ENCODE results near the gene FANCG.

Gene FANCG

GRCh38 chr9:35097573-35097972, 17.8 kb upstream of the FANCG start:
- Histone ChIP-seq H4K91ac (ENCODE audit: low read depth, low read length) (no peak overlapping the region), H3K79me1 (ENCODE audit: low read length) (peaks cover 7% of the 10 kb centered on the region), H3K27ac (ENCODE audit: low read depth, low read length) (no peak overlapping the region)

DNA sequence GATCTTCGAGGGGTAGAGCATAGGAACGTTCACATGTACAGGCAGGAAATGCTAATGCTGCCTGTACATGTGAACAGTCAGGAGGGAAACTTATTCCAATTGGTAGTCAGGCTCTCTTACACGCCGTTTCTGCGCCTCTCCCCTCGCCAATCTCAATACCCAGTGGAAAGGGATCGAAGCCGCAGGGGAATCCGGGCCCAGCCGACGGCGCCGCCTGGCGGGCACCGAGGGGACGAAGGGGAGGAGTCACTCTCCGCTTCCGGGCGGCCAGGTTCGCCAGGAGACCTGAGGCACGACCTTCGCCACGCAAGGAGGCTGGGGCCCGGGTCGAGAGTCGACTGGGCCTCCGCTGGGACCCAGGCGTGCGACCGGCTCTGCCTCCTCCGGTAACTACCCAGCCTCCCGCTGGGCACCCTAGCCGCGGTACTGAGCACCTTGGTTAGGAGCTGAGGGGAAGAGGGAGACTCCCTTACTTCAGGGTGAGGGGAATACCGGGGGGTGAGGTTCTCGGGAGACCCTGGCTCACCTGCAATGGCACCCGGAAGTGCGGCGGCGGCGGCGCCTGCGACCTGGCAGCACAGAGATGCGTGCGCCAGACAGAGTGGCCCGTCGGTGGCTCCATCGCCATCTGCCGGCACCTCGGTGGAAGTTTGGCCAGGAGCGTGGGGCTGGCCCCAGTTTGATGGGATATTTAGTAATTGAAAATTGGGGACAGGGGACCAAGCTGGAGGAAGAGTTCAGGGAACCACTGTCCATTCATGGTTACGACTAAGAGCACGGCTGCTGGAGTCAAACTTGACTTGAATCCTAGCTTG, 16.5 kb upstream of the FANCG start, which contains the start of gene PIGO:
PIGO (minus strand) TSS at position 557 of the 815 bp plus-strand sequence. CDS start 1,026 bp downstream, outside the sequence.
- Histone ChIP-seq H3K18ac (ENCODE audit: low read length) (peak within 1 kb of the TSS; percentile 98), H2BK5ac (ENCODE audit: low read depth, low read length, poor library complexity) (peak within 1 kb of the TSS; percentile 98), H3K4me2 (ENCODE audit: low read length) (peak within 1 kb of the TSS; percentile 66), H4K12ac (ENCODE audit: low read depth, low read length) (peak within 1 kb of the TSS; percentile 100), H3K9me3 (ENCODE audit: insufficient read depth, low read depth, low read length) (no peaks in the 10 kb centered on the region), H2AK5ac (ENCODE audit: low read length) (peak within 1 kb of the TSS; percentile 92), H2AFZ (ENCODE audit: insufficient read depth, low read length, poor library complexity) (peak within 1 kb of the TSS; percentile 99), H3K4me1 (ENCODE audit: control insufficient read depth in 1 of 2, insufficient read depth in 2 of 2, low read length in 2 of 2) (peaks cover 2 to 3% of the 10 kb centered on the region in 2 experiments), H3K27ac (ENCODE audit: low read depth, low read length) (peak within 1 kb of the TSS; percentile 97), H4K91ac (ENCODE audit: low read depth, low read length) (peak within 1 kb of the TSS; percentile 99), H3K36me3 (ENCODE audit: control insufficient read depth in 1 of 2, insufficient read depth in 2 of 2, low read length in 2 of 2) (peaks cover 31 to 39% of the 10 kb centered on the region in 2 experiments), H4K8ac (ENCODE audit: low read depth, low read length) (peak within 1 kb of the TSS; percentile 100), H2BK12ac (ENCODE audit: low read length) (no peak within 1 kb of the TSS), H3K79me1 (ENCODE audit: low read length) (peaks cover 6% of the 10 kb centered on the region), H3K23ac (ENCODE audit: low read length) (no peak within 1 kb of the TSS), H3K27me3 (ENCODE audit: insufficient read depth, low read length) (no peaks in the 10 kb centered on the region), H3K9ac (ENCODE audit: low read length) (peak within 1 kb of the TSS; percentile 96), H3K4ac (ENCODE audit: low read depth, low read length) (peak within 1 kb of the TSS; percentile 91), H2BK120ac (ENCODE audit: insufficient read depth, low read length, poor library complexity) (peak within 1 kb of the TSS; percentile 98), H3K14ac (ENCODE audit: low read length) (peak within 1 kb of the TSS; percentile 99), H3K4me3 (ENCODE audit: low read depth, low read length) (peak within 1 kb of the TSS; percentile 90), H3K79me2 (ENCODE audit: control insufficient read depth, insufficient read depth, low read length, poor library complexity) (peaks cover 2% of the 10 kb centered on the region)
- WGBS (ENCODE audit: extremely low coverage, insufficient coverage, insufficient read length), result no CpG with 5 or more reads among the region's 53 CpGs
- DNase-seq, result peak; percentile 89 to 95

More at GRCh38 chr9:35097573-35097972, 17.8 kb upstream of the FANCG start:
- no CpG with 5 or more reads among the region's 3 CpGs for whole genome bisulfite sequencing (ENCODE audit: extremely low coverage, insufficient coverage, insufficient read length)
- H2BK12ac ChIP-seq (ENCODE audit: low read length), result no peak overlapping the region
- no peak overlapping the region for H3K9ac ChIP-seq (ENCODE audit: low read length)
- H3K9me3 ChIP-seq (ENCODE audit: insufficient read depth, low read depth, low read length), result no peaks in the 10 kb centered on the region
- H3K4me1 ChIP-seq (ENCODE audit: control insufficient read depth in 1 of 2, insufficient read depth in 2 of 2, low read length in 2 of 2), result peaks cover 8 to 10% of the 10 kb centered on the region in 2 experiments
- H3K4ac ChIP-seq (ENCODE audit: low read depth, low read length), result no peak overlapping the region
- no peak overlapping the region for H3K4me3 ChIP-seq (ENCODE audit: low read depth, low read length)
- H2AFZ ChIP-seq (ENCODE audit: insufficient read depth, low read length, poor library complexity), result no peak overlapping the region
- no peak overlapping the region for H4K12ac ChIP-seq (ENCODE audit: low read depth, low read length)
- no peak overlapping the region for H3K18ac ChIP-seq (ENCODE audit: low read length)
- H3K27me3 ChIP-seq (ENCODE audit: insufficient read depth, low read length), result no peaks in the 10 kb centered on the region
- H3K4me2 ChIP-seq (ENCODE audit: low read length), result no peak overlapping the region
- H3K36me3 ChIP-seq (ENCODE audit: control insufficient read depth in 1 of 2, insufficient read depth in 2 of 2, low read length in 2 of 2), result peaks cover 22 to 30% of the 10 kb centered on the region in 2 experiments
- no peak for DNase-seq
- peaks cover 4% of the 10 kb centered on the region for H3K79me2 ChIP-seq (ENCODE audit: control insufficient read depth, insufficient read depth, low read length, poor library complexity)
- no peak overlapping the region for H4K8ac ChIP-seq (ENCODE audit: low read depth, low read length)
- no peak overlapping the region for H2AK5ac ChIP-seq (ENCODE audit: low read length)
- no peak overlapping the region for H3K23ac ChIP-seq (ENCODE audit: low read length)
- H3K14ac ChIP-seq (ENCODE audit: low read length), result no peak overlapping the region
- no peak overlapping the region for H2BK120ac ChIP-seq (ENCODE audit: insufficient read depth, low read length, poor library complexity)
- H2BK5ac ChIP-seq (ENCODE audit: low read depth, low read length, poor library complexity), result no peak overlapping the region

GRCh38 chr9:35091536-35091935, 11.8 kb upstream of the FANCG start:
- H3K4me2 ChIP-seq (ENCODE audit: low read length), result no peak overlapping the region
- no peak overlapping the region for H3K14ac ChIP-seq (ENCODE audit: low read length)
- no peak overlapping the region for H4K12ac ChIP-seq (ENCODE audit: low read depth, low read length)
- H4K8ac ChIP-seq (ENCODE audit: low read depth, low read length), result no peak overlapping the region
- H3K27ac ChIP-seq (ENCODE audit: low read depth, low read length), result no peak overlapping the region
- no peak overlapping the region for H3K18ac ChIP-seq (ENCODE audit: low read length)
- H2BK120ac ChIP-seq (ENCODE audit: insufficient read depth, low read length, poor library complexity), result no peak overlapping the region
- H3K79me2 ChIP-seq (ENCODE audit: control insufficient read depth, insufficient read depth, low read length, poor library complexity), result peaks cover 2% of the 10 kb centered on the region
- peaks cover 6% of the 10 kb centered on the region for H3K79me1 ChIP-seq (ENCODE audit: low read length)
- DNase-seq, result no peak
- H3K9me3 ChIP-seq (ENCODE audit: insufficient read depth, low read depth, low read length), result no peaks in the 10 kb centered on the region
- H2AFZ ChIP-seq (ENCODE audit: insufficient read depth, low read length, poor library complexity), result no peak overlapping the region
- H3K4ac ChIP-seq (ENCODE audit: low read depth, low read length), result no peak overlapping the region
- peaks cover 38 to 53% of the 10 kb centered on the region in 2 experiments for H3K36me3 ChIP-seq (ENCODE audit: control insufficient read depth in 1 of 2, insufficient read depth in 2 of 2, low read length in 2 of 2)
- H3K4me3 ChIP-seq (ENCODE audit: low read depth, low read length), result no peak overlapping the region
- H4K91ac ChIP-seq (ENCODE audit: low read depth, low read length), result no peak overlapping the region
- no peak overlapping the region for H2AK5ac ChIP-seq (ENCODE audit: low read length)
- no CpG with 5 or more reads among the region's 17 CpGs for WGBS (ENCODE audit: extremely low coverage, insufficient coverage, insufficient read length)
- peaks cover 2 to 3% of the 10 kb centered on the region in 2 experiments for H3K4me1 ChIP-seq (ENCODE audit: control insufficient read depth in 1 of 2, insufficient read depth in 2 of 2, low read length in 2 of 2)
- H2BK12ac ChIP-seq (ENCODE audit: low read length), result no peak overlapping the region
- no peak overlapping the region for H2BK5ac ChIP-seq (ENCODE audit: low read depth, low read length, poor library complexity)
- H3K23ac ChIP-seq (ENCODE audit: low read length), result no peak overlapping the region
- no peak overlapping the region for H3K9ac ChIP-seq (ENCODE audit: low read length)
- no peaks in the 10 kb centered on the region for H3K27me3 ChIP-seq (ENCODE audit: insufficient read depth, low read length)

DNA sequence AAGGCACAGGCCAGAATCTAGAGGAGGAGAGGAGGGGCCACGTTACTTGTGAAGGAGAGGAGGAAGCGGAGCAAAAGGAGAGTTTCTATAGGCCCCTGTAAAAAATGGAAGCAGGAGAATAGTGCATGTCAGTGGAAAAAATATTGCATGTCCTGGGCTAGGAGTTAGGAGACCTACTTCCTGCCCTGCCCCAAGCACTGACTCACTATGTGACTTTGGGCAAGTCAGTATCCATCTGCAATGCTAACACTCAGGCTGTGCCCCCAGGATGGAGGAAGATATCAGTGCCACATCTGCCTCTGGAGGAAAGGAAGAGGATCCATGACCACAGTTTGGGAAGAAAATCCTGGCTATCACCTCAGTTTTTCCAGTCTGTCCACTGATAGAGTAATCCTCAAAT, 9.7 kb upstream of the FANCG start:
- Histone ChIP-seq H3K4me1 (ENCODE audit: control insufficient read depth in 1 of 2, insufficient read depth in 2 of 2, low read length in 2 of 2) (no peaks in the 10 kb centered on the region), H3K4me2 (ENCODE audit: low read length) (no peak overlapping the region), H2BK120ac (ENCODE audit: insufficient read depth, low read length, poor library complexity) (no peak overlapping the region), H3K9ac (ENCODE audit: low read length) (no peak overlapping the region), H4K12ac (ENCODE audit: low read depth, low read length) (no peak overlapping the region), H3K4ac (ENCODE audit: low read depth, low read length) (no peak overlapping the region), H3K23ac (ENCODE audit: low read length) (no peak overlapping the region), H3K4me3 (ENCODE audit: low read depth, low read length) (no peak overlapping the region), H3K14ac (ENCODE audit: low read length) (no peak overlapping the region), H3K27me3 (ENCODE audit: insufficient read depth, low read length) (no peaks in the 10 kb centered on the region), H3K79me2 (ENCODE audit: control insufficient read depth, insufficient read depth, low read length, poor library complexity) (no peaks in the 10 kb centered on the region), H3K79me1 (ENCODE audit: low read length) (no peaks in the 10 kb centered on the region), H2BK5ac (ENCODE audit: low read depth, low read length, poor library complexity) (no peak overlapping the region), H3K27ac (ENCODE audit: low read depth, low read length) (no peak overlapping the region), H2AFZ (ENCODE audit: insufficient read depth, low read length, poor library complexity) (no peak overlapping the region), H3K36me3 (ENCODE audit: control insufficient read depth in 1 of 2, insufficient read depth in 2 of 2, low read length in 2 of 2) (peaks cover 38 to 53% of the 10 kb centered on the region in 2 experiments), H3K18ac (ENCODE audit: low read length) (no peak overlapping the region), H4K91ac (ENCODE audit: low read depth, low read length) (no peak overlapping the region), H3K9me3 (ENCODE audit: insufficient read depth, low read depth, low read length) (no peaks in the 10 kb centered on the region), H2BK12ac (ENCODE audit: low read length) (no peak overlapping the region), H4K8ac (ENCODE audit: low read depth, low read length) (no peak overlapping the region), H2AK5ac (ENCODE audit: low read length) (no peak overlapping the region)
- DNase-seq, result no peak
- WGBS (ENCODE audit: extremely low coverage, insufficient coverage, insufficient read length), result no CpG with 5 or more reads among the region's 2 CpGs

Measured in trophoblast cell (in vitro differentiated cells and primary cell).